Myocyte (in vitro differentiated cells): Measurements from ENCODE around the gene IYD. TPM values are rescaled to one million over a fixed set of nuclear protein-coding genes. Genes with fewer than 3 reads are reported as not detected.
"Not testable (repeated sequence)": the region's sequence is repeated elsewhere in the genome, so short reads cannot be mapped to it uniquely, and the experiment has no call there.

Source experiments
- DNase-seq: peaks from one replicate; pipeline ENCODE4 v3.0.0-alpha.2; 2012; ENCODE audit warnings: low read depth
- total RNA-seq: library from RNA; depleted of rRNA; stranded (reverse); fragments of >200 nt; gene quantifications from 2 replicates; pipeline ENCODE4 v1.2.3, GENCODE V29; 2014

The IYD gene
- total RNA-seq, 1 donor from 2014 or later, result not detected

DNA sequence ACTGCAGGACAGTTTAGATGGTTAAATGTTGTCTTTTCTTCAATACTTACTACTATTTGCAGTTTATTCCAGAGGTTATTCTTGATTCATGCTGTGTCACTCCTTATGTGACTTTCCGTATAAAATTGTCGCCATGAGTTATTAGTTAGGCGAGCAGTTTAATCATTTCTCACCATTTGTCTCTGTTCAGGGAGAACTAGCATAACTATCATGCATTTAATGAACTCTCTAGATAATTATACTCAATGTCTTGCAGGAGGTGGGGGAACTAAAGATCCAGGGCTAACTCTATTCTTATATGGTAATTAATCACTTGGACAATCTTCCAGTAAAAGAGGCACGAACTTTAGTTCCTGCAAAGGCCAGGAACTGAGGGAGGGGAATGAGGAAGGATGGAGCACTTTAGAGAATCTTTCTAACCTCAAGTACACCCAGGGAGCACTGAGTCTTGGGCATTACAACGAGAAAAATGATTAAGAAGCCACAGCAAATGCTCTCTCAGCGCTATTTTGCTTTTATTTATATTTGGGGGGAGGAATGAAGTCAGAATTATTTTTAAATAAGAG is 58.3 kb downstream of the IYD start:
- DNase-seq, result no peak

DNA sequence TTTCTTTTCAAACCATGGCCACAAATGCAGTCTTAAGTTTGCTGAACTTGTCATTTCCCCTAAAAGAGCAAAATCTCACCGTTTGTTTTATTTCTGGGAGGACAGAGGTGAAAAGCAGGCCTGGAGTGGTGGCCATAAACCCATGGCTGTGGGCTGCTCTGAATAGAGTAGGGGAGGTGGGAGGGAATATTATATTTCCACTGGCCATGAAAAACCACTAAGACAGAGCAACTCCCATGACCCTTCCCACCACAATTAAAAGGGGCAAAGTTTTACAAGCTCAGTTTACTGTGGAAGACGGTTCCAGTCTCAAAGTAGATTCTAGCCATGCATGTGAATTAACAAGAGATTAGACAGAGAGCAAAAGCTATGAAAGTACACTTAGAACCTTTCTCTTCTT is 59.0 kb downstream of the IYD start:
- DNase-seq, result no peak

DNA sequence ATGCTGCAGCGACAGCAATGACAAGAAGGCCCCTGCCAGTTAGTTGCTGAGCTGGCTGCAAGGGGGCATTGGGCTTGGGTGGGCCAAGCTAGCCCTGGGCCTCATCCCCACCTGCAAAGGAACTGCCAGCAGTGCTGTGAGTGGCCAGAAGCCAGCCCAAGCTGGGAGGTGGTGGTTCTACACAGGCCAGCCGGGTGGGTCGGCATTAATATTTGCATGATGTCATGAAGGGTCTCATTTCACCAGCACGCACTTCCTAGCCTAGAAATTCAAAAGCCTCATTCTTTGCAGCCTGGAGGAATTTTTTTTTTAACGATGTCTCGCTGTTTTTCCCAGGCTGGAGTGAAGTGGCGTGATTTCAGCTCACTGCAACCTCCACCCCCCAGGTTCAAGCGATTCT is 62.0 kb downstream of the IYD start:
- no peak for DNase-seq

DNA sequence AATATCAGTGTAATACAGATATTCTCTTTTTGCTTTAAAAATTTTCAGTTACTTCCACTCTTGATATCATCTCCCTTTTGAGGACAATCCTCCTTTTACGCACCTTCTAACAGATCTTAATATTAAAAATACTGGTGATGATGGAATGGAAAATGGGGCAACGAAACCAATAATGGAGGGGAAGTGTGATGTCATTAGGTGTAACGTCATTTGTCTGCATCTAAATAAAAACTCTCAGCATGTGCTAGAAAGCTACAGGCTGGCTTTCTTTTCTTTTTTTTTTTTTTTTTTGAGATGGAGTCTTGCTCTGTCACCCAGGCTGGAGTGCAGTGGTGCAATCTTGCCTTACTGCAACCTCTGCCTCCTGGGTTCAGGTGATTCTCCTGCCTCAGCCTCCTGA is 66.5 kb downstream of the IYD start:
- DNase-seq, result no peak

DNA sequence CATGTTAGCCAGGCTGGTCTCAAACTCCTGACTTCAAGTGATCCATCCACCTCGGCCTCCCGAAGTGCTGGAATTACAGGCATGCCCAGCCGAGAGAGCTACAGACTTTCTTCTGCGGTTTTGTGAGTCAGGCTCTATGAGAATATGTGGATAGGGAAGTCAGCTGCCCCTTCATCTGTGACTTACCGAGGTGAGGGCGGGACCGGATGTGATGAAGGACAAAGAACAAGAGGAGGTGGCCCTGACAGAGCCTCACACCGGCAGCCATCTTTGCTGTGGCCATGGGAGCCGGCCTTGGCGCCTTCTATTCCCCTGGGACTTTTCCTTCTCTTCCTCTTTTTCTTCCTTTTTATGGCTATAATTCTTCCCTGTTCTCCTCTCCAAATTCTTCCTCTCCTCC is 67.0 kb downstream of the IYD start:
- DNase-seq, result no peak

DNA sequence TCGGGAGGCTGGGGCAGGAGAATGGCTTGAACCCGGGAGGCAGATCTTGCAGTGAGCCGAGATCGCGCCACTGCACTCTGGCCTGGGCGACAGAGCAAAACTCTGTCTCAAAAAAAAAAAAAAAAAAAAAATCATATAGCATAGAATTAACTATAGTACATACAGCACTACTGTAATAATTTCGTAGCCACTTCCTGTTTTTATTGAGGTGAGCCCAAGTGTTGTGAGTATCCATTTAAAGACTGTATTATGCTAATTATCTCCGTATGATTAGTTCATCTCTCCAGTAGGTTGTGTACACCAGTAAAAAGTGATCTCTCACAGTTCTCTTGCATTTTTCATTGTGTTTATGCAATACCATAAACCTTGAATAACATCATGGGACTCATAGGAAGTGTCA is 70.6 kb downstream of the IYD start:
- DNase-seq, result no peak

DNA sequence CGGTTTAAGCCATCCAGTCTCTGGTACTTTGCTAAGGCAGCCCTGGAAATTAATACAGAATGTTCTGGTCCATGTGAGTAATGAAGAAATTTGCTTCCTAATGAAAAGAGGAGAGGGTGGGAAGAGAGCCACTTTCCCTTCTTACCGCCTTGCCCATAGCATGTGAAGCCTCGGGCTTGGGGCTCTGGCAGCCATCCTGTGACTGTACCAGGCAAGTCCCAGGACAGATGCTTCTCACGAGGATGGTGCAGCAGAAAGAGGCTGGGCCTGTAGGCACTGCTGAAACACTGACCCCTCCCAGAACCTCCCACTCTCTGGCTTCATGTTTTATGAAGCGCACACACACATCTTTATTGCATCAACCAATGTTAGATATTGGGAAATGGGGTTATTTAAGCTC is 74.8 kb downstream of the IYD start:
- DNase-seq, result no peak

DNA sequence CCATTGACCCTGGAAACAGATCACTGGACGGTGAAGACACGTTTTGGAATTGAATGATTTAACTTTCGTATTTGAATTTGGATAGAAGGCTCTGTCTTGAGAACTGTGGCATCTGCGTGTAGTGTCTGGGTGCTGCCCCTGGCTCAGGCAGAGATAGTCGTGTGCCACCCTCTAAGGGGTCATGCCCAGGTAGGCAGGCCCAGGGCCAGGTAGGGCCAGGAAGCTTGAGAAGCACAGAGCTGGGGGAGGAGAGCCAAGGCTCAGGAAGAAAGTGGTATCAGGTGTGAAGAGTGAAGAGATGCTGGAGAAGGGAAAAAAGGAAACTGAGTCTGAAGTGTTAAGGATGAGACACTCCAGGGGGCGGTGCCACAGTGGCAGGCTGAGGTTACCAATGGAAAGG is 75.5 kb downstream of the IYD start:
- DNase-seq, result no peak

DNA sequence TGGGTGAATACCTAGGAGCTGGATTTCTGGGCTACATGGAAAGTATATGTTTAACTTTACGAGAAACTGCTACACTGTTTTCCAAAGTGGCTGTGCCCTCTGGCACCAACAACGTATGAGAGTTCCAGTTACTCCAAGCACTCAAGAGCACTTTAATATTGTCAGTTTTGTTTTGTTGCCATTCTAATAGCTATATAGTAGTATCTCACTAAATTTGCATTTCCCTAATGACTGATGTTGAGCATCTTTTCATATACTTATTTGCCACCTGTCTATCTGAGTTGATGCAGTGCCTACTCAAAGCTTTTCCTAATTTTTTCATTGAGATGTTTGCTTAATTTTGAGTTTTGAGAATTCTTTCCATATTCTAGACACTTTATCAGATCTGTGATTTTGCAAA is 76.7 kb downstream of the IYD start:
- DNase-seq, result no peak

DNA sequence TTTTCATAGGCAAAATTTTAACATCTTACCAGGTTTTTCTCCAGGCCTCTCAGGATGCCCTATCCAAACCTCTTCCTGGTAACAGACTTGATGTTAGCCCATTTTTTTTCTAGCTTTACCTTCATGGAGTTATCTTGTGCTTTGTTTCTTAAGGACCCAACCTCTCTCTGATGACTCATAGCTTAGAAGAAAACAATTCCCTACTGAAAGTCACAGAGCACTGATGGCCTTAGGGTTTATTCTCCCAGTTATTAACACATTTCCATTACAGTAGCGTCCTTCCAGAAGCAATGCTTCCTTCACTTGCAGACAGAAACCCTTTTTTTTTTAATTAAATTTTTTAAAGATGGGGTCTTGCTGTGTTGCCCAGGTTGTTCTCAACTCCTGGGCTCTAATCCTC is 79.4 kb downstream of the IYD start:
- no peak for DNase-seq

DNA sequence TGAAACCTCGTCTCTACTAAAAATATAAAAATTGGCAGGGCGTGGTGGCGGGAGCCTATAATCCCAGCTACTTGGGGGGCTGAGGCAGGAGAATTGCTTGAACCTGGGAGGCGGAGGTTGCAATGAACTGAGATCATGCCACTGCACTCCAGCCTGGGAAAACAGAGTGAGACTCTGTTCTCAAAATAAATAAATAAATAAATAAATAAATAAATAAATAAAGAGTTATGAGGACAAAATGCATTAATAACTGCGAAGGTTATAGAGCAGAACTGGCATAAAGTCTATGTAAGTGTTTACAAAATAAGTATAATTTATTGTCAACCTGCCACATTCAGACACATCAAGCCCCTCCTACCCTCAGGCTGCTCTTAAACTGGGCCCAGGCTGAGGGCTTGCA is 80.2 kb downstream of the IYD start:
- DNase-seq, result not testable (repeated sequence)

DNA sequence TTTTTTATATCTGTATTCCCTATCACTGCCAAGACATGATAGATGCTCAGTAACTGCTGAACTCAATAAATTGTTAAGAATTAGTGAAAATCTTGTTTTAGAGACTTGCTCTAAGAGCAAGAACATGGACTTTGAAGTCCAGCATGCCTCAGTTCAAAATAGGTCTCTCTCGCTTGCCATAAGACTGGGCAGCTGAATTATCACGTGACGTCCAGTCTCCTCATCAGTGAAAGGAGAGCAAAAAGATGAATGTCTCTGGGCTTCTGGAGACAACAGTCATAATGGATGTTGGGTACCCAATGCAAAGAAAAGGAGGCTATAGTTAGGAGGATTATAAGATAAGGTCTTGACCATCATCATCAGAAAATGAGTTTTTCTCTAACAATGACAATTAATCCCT is 82.1 kb downstream of the IYD start:
- no peak for DNase-seq

DNA sequence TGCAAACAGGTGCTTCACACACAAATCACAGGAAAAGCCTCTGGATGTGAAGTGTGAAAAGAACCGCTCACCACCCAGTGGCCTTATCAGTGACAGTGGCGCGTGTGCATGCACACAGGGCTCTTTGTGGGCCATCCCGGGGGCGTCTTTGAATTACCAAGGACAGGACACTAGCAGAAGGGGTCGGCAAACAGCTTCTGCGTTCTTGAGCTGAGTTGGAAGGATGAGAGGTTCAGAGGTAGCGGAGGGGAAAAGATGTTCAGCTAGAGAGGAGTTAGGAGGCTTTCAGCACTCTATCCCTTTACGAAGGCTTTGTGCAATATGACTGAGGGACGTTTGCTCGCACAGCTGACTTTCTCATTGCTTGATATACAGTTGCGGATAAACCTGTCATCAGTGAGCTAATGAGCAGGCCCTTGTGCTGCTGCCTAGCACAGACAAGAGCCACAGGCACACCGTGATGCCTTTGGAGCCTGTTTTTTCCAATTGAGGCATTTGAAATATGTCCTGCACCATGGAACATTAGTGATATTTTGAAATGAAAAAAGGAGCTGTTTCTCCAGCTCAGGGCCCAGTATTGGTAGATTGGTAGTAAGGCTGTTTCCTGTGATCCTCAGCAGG is 83.1 kb downstream of the IYD start:
- no peak for DNase-seq

DNA sequence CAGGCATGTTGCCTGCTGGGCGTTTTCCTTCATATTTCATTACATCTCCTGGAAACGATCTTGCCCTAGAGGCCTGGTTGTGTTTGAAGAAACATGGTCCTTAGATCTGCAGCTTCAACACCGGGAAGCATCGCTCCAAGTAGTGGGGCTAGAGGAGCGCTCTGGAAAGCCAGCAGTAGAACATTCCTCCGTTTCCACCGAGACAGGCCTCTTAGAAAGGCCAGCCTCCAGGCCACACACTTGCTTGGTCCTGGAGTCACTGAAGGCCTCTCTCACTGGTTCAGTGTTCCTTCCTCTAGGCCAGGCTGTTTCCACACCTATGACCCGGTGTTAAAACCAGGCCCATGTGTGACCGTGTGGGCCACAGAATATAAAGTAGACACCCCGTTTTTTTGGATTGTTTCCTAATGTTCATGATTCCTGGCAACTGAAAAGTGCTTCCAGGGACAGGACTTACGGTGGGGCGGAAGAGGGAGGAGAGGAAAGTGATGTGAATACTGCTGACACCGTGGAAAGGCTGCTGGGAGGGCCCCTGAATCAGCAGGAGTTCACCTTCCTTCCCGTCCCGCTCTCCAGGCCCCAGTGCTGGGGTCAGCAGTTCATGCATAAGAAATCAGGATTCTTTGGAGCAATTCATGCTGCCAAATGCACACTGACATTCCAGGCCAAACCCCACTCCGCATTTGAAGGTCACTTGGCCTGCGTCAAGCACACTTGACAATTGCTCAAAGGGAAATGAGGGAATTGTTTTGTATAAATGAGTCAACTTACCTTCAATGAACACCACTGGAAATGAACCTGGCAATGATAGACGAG is 83.8 kb downstream of the IYD start:
- no peak for DNase-seq

DNA sequence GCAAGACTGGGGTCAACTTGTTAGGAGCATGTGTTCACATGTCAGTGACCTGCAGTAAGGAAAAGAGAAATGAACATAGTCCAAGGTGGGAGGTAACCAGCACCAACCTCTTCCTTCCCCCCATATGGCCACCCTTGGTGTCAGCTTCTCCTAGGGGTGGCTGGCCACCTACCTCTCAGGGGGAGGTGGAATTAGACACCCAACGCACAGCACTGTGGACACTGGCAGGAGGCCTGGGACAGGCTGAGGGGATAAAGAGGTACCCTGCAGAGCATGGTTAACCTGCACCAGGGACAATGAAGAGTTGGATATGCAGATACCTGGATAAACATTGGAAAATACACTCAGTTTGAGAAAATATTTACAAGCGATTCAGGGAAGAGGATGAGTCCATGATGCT is 84.5 kb downstream of the IYD start:
- no peak for DNase-seq

Other genes with a start within 250 kb of the IYD start
- gene PPP1R14C, start 226.0 kb upstream of the IYD start, total RNA-seq, result not detected in 2 replicates
- under 0.01 TPM in 1 of 2 replicates, not detected in the other for gene PLEKHG1, start 230.9 kb downstream of the IYD start, total RNA-seq